Measurements from ENCODE around the gene TNIP2. TPM values are rescaled to one million over a fixed set of nuclear protein-coding genes. Genes with fewer than 3 reads are reported as not detected.
"Not testable (repeated sequence)": the region's sequence is repeated elsewhere in the genome, so short reads cannot be mapped to it uniquely, and the experiment has no call there.

Gene TNIP2
- total RNA-seq, 1 experiment from 2014 or later, result 41.0 TPM

- Histone ChIP-seq H3K79me2 (ENCODE audit: insufficient read depth, low read length) (no peaks in the 10 kb centered on the region), H3K27me3 (ENCODE audit: insufficient read depth, low read length) (no peaks in the 10 kb centered on the region), H2AFZ (ENCODE audit: low read depth, low read length, poor library complexity, severe bottlenecking) (no peak overlapping the region), H3K4me2 (ENCODE audit: low read length) (peak overlapping the region; percentile 90), H3K4me1 (ENCODE audit: control insufficient read depth in 1 of 2, insufficient read depth in 2 of 2, low read length in 2 of 2) (peaks cover 12 to 30% of the 10 kb centered on the region in 2 experiments), H3K9me2 (ENCODE audit: insufficient read depth) (no peaks in the 10 kb centered on the region), H4K20me1 (ENCODE audit: insufficient read depth) (no peaks in the 10 kb centered on the region), H3K9ac (ENCODE audit: low read length) (no peak overlapping the region), H3K27ac (ENCODE audit: low read depth, low read length) (no peak overlapping the region; the same call in 1 of the 2 replicates), H3K9me3 (ENCODE audit: control insufficient read depth in 1 of 2, insufficient read depth in 1 of 2, low read depth in 1 of 2, low read length in 2 of 2) (no peaks in the 10 kb centered on the region), H3K4me3 (replicated peaks in 1 of 2; ENCODE audit: low read depth in 1 of 2, low read length in 2 of 2) (no peak overlapping the region), H3K36me3 (ENCODE audit: control insufficient read depth in 1 of 2, insufficient read depth in 2 of 2, low read length in 2 of 2) (no peaks in the 10 kb centered on the region)
- RAD21 ChIA-PET (ENCODE audit: low non-redundant PET in 1 of 2, low total read pairs in 2 of 2, uncharacterized antibody in 2 of 2, unreplicated experiment in 2 of 2), result interaction anchor here in 1 of 2 experiments (0.6 to 1.5 kb wide), 3 partner anchors 56 to 173 kb away, joined by 3 to 5 read pairs (median 4); no protein-coding TSS in a partner anchor
- POLR2A ChIA-PET, result no interaction called here
- intact Hi-C loops (cut with micrococcal nuclease), result no loop called here
- no TSS peak for BruUV-seq (replicated peaks)
- DNase-seq (ENCODE audit: low read depth, low spot score) (no peak), ATAC-seq (no peak)
- TF ChIP-seq CTCF (IDR thresholded peaks at IDR 0.05 in 2 of 3, conservative IDR thresholded peaks at IDR 0.05 in 1 of 3; ENCODE audit: borderline replicate concordance in 1 of 3, insufficient read depth in 1 of 3, low read depth in 2 of 3, low read length in 2 of 3), result no peak
- CTCF ChIA-PET, result interaction anchor here (1.1 to 1.4 kb wide), 4 partner anchors 22 to 274 kb away, joined by 3 to 6 read pairs (median 4); partner anchors contain the start of genes GRK4 and NOP14
Measured at GRCh38 chr4:2763511-2763967, 7.4 kb upstream of the TNIP2 start.

GRCh38 chr4:2762486-2763370 is 6.6 kb upstream of the TNIP2 start:
- H3K79me2 ChIP-seq (ENCODE audit: insufficient read depth, low read length); DNase-seq (ENCODE audit: low read depth, low spot score); H3K27ac ChIP-seq (ENCODE audit: low read depth, low read length); intact Hi-C loops (cut with micrococcal nuclease); H3K4me3 ChIP-seq (replicated peaks in 1 of 2; ENCODE audit: low read depth in 1 of 2, low read length in 2 of 2); H3K4me2 ChIP-seq (ENCODE audit: low read length); H4K20me1 ChIP-seq (ENCODE audit: insufficient read depth); BruUV-seq (replicated peaks); H3K9me2 ChIP-seq (ENCODE audit: insufficient read depth); H3K36me3 ChIP-seq (ENCODE audit: control insufficient read depth in 1 of 2, insufficient read depth in 2 of 2, low read length in 2 of 2); POLR2A ChIA-PET; H3K9me3 ChIP-seq (ENCODE audit: control insufficient read depth in 1 of 2, insufficient read depth in 1 of 2, low read depth in 1 of 2, low read length in 2 of 2); H2AFZ ChIP-seq (ENCODE audit: low read depth, low read length, poor library complexity, severe bottlenecking); ATAC-seq; H3K9ac ChIP-seq (ENCODE audit: low read length); H3K27me3 ChIP-seq (ENCODE audit: insufficient read depth, low read length): not testable (repeated sequence)
- RAD21 ChIA-PET (ENCODE audit: low non-redundant PET in 1 of 2, low total read pairs in 2 of 2, uncharacterized antibody in 2 of 2, unreplicated experiment in 2 of 2), result interaction anchor here in 1 of 2 experiments (1.0 kb wide), 1 partner anchor 172 kb away, joined by 3 read pairs; no protein-coding TSS in a partner anchor
- TF ChIP-seq POLR2A (IDR thresholded peaks at IDR 0.05; ENCODE audit: borderline replicate concordance, extremely low read depth, insufficient read depth, insufficient read length), result peak; percentile 34
- H3K4me1 ChIP-seq (ENCODE audit: control insufficient read depth in 1 of 2, insufficient read depth in 2 of 2, low read length in 2 of 2), result peaks cover 12 to 30% of the 10 kb centered on the region in 2 experiments
- CTCF ChIA-PET, result interaction anchor here (1.3 kb wide), 1 partner anchor 247 kb away, joined by 3 read pairs; no protein-coding TSS in a partner anchor

Measured in HCT116 (cell line).